GM19240 (cell line): ENCODE results near the gene SULT1C2.
"Not testable (repeated sequence)": the region's sequence is repeated elsewhere in the genome, so short reads cannot be mapped to it uniquely, and the experiment has no call there.

Experiments
- DNase-seq: peaks from one replicate; pipeline ENCODE4 v3.0.0; 2011; ENCODE audit warnings: low spot score; ENCODE audit not compliant: insufficient read length

The SULT1C2 gene

DNA sequence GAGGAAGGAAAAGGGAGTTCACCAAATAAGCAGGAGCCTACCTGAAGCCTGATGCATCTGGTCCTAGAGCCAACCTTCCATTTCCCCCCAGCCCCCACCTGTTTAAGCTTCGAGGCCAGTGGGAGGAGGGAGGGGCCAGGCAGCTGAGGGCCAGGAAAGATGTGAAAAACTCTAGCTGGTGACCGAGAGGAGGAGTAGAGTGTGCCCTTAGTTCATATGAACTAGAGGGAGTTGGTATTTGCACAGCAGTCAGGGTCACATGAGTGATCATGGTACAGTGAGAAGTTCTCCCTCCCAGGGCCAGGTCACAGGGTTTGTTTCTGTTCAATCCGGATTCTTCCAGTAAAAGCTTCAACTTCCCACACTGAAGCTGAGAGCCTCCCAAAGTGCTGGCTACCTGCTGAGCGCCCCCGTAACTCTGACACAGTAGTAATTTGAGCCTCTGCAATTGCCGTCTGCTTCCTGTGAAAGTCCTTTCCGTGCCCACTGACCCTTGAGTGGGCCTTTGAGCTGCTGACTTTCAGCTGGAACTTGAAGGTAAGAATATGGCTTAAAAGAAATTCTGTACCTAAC, at the start of gene SULT1C2:
SULT1C2 (plus strand) TSS at position 362 of the 573 bp plus-strand sequence. CDS start 4,773 bp downstream, outside the sequence.
- no peak for DNase-seq

DNA sequence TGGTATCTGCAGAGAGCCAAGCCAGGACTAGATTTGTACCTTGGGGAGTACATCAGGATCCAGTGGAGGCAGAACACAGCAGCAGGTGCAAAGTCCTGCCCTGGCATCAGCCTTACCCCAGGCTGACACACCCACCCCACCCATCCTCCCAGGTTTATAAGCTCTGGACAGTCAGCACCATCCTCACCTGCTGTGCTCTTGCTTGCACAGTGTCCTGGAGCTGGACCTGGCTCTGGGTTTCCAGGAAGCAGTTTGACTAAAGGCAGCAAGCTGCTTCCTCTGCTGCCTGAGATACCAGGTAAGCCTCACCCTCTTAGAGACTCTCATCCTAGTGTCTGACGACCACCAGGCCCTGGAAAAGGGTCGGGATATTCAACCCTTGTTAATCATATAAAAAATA, 48.9 kb upstream of the SULT1C2 start, which contains the start of gene SULT1C3:
SULT1C3 (plus strand) TSS at position 183 of the 400 bp plus-strand sequence. CDS start 7,227 bp downstream, outside the sequence.
- DNase-seq, result no peak

DNA sequence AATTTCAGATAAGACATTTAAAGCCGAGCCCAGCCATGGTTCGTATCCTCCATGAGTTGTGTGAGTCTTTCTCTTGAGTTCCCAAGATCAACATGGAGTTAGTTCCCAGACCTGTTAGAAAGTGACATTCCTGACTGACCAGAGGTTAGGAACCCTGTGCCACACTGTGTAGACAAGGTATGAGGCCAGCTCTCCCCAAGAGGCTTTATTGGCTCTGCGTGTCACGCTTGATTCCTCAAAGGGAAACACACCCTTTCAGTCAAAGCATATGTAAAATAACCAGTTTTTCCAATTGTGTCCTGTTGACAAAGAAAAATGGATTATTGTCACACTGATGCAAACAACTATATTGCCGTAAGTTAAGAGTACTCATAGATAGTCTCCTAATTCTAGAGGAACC, 47.7 kb upstream of the SULT1C2 start:
- DNase-seq, result no peak

DNA sequence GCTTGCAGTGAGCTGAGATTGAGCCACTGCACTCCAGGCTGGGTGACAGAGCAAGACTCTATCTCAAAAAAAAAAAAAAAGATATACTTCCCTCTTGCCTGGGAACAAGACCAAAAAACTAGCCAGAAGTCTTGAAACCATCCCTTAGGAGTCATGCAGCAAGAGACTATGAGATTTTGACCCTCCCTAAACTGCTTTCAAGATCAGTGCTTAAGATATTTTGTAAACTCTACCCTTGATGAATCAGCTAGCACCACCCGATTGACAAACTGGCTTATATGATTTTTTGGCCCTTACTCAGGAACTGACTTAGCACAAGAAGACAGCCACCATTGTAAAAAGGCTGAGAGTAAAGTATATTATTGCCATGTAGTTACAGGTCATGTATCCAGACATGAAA, 45.1 kb upstream of the SULT1C2 start:
- no peak for DNase-seq

DNA sequence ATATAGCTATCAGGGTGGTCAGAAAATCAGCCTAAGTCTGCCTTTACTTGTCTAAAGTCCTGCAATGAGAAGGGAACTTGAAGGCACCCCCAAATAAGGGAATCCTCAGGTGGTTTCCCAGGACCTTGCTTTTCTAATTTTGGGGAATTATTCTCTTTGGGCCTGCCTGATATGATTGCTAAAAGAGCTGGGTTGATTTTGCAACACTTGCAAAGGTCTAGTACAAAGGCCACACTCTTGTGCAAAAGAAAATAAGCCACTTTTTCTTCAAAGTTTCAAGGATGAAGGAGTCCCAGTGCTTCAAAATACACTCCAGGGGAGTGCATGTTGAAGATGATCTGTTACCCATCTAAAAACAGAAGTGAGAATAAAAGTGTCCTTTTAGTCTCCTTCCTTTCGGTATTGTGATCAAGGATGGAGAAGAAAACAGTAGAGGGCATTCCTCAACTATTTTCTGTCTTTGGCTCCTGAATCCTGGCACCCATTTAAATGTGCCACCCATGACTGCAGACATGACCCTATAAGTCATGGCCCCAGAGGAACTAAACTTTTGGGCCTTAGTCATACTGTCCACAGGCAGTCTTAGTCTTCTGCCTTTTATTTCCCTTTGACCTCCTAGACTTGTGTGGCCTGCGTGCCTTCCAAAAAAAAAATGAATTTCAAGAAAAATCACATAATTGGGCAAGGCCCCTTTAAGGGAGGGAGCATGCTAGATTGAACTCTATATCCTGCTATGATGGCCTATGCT, 43.9 kb upstream of the SULT1C2 start:
- DNase-seq, result no peak

DNA sequence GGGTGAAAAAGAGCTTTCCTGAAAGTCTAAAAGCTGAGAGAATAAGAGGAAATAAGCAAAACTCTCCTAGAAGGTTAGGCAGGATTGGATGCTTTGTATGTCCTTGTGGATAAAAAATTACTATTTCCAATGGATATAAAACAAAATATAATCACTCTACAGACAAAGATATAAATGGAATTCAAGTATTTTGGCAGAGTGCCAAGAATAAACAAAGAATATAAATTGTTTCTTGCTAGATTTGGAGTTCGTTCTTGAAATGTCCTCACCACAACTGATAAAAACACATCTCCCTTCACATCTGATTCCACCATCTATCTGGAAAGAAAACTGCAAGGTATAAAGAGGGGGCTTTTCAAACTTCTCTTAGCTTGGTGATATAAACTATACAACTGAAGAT, 35.6 kb upstream of the SULT1C2 start:
- no peak for DNase-seq

DNA sequence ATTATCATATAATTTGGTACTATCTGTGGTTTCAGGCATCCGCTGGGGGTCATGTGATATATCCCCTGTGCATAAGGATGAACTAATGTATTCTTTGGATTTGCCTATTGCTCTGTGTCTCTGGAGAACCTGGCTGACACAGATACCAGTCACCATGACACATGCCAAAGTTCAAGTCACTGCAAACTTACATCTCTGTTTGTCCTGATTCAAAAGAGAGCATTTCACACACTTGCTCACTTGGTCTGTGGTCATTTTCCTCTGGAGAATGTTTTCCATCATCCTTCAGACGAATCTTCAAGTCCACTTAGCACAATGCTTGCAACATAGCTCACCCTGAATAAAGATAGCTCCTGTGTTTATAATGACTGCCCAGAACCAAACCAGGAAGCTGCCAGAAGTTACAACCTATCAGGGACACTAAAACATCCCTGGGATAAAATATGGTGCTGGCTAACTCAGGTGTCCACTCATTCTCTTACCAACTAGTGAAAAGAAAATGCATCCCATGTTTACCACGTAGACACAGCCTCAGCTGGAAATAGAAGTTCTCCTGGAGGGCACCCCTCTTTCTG, 30.9 kb upstream of the SULT1C2 start:
- DNase-seq, result no peak

DNA sequence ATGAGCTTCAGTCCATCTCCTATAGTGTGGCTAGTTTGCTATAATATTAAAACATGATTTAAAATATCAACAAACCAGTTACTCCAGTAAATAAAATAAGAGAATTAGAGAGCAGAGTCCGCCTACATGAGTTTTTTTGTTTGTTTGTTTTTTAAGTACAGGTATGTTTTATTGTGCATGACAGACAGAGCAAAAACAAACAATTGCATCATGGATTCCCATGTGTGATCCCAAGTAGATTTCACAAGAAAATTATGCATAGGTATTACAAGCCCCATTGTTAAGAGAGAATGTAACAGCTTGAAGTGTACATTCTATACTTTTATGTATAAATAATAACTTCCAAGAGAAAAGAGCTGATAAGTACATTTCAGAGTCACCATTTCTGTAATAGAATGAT, 27.9 kb upstream of the SULT1C2 start:
- no peak for DNase-seq

DNA sequence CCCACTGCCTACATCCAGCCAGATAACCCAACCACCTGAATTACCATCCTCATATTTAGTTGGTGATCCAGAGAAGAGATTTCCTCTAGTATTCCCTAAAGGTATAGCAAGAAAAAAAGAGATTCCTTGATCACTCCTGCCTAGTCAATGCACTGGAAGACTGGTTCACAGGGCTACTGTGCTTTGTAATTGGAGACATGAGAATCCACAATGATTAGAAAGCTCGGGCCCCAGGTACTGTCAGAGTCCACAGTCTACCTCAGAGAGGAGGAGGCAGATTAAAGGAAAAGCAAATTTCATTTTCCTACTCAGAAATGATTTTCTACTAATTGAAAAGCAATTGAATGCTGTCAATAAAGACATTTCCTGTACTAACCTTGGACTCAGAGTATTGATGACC, 26.7 kb upstream of the SULT1C2 start:
- no peak for DNase-seq

DNA sequence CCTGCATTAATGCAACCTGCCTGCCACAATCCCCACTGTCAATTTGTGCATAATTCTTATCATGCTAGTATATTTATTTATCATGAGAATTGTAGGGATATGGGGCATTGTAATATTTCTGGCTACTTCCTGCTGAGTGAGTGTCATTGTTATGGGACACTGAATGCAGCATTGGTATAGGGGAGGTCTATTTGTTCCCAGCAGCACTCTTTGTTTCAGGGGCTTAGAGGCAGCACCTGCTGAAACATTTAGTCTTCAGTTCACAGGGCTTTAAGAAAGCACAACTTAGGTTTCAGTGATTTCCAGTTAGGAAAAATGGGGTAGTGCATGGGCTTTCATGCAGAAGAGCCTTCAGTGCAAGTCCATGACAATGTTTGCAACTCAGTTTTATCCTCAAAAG, 25.3 kb upstream of the SULT1C2 start:
- DNase-seq, result no peak

DNA sequence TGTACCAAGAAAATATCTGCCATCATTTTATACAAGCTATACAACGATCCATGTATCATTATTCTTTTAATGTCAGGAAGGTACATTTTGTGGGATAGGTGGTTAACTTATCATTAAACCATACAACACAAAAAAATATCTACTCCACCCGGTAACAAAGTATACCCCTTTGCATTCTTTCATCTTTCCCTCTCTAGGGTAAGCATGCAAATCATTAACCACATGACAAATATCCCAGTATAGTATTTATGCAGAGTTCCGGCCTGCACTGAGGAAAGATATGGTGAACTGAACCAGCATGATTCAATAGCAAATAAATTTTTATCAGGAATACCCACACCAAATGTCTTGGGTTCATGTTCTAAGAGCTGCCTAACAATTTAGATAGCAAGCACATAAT, 22.5 kb upstream of the SULT1C2 start:
- DNase-seq, result no peak

DNA sequence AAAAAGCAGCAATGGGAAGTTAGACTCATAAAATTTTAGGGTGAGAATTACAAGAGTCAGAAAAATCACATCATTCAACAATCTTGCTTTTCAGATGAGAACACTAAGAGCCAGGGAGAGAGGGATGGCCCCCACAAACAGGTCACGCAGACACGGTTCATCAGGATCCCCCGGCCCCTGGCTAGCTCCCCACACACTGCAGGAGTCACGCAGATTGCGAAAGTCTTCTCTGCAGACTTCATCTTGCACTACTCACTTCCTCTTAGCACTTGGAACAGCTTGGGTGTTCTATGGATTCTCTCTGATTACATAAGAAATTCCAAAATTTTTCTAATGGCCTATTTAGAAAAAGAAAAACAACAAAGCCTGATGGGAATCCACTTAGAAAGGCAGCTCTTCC, 21.6 kb upstream of the SULT1C2 start:
- no peak for DNase-seq

DNA sequence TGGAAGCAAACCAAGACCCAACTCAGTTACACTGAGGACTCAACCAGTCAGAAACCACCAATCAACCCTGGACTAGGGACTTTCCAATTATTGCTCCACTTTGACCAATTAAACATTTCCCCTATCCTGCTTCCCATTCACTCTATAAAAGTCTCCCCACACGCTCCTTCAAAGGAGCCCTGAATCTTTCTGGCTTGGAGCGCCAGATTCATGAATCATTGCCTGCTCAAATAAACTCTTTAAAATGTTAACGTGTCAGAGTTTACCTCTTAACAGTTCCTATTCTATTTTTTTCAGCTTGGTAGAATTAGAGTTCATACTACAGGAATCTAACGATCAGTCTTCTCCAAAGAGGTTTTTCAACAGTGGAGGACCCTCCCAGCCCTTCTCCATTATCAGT, 20.7 kb upstream of the SULT1C2 start:
- no peak for DNase-seq

DNA sequence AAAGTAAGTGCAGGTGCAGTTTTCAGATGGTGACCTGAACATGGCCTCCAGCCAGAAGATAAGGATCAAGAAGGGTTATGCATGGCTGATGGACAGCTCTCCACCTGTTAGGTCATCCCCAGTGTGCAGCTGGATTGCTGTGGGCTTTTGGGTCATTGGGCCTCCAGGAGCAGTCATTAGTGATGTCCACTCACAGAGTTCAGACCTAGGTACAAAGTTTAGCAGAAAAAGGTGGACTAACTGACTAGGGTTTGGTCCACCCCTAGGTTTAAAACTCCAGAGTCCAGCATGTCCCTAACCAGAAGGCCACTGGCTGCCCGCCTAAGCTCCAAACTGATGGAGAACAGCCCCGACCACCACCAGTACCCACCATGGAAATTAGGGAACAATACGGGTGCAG, 18.3 kb upstream of the SULT1C2 start:
- DNase-seq, result no peak

DNA sequence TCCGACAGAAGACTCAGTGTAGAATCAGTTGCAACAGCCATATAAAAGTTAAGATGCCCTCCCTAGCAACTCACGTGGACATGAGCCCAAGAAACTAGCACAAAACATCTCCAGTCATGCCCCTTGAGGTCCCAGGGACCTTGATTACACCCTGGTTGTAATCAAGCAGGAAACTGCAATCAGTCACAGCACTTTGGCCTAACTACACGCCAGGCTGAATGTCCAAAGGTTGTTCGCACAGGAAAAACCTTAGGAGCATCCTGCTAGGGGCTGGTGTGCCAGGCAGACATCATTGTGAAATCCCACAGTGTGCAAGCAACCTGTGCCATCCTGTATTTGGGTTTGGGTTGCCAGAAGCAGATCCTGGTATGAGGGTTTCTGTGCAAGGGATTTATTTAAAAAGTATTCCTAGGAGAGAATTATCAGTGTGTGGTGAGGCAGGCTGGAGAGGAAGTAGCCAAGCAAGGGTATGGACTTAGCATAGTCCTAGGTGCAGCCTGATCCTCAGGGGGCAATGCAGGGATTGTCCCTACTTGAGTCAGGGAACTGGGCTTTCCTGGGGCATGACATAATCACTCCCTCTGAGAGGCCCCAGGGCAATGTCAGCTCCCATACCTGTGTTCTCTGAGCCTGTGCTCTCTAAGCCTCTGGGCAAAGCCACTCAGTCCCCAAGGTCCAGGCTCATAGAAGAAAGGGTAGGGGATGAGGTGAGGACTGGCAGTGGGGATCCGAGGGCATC, 17.8 kb upstream of the SULT1C2 start:
- no peak for DNase-seq

DNA sequence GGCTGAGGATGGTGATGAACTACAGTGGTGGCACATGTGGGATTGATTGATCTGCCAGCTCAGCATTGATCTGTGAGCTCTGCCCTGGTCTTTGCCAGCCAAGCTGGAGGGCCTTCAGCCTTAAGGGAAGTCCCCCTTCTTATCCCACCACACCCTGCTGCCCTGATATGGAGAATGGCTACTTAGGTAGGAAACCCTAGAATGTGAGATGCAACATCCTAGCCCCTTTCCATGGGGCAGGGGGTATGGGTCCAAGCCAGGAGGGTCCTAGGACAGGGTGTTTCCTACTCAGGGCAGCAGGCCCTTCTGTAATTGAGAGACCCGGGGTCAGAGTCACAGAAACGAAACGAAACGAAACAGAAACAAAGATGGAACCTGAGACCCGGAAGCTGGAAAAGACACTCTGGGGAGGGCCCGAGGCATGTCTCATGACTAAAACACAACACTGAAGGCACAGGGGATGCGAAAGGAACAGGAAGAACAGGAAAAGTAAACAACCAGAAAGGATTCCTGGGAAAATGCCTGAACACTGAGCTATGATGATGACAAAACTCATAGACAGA, 16.9 kb upstream of the SULT1C2 start:
- DNase-seq, result no peak

DNA sequence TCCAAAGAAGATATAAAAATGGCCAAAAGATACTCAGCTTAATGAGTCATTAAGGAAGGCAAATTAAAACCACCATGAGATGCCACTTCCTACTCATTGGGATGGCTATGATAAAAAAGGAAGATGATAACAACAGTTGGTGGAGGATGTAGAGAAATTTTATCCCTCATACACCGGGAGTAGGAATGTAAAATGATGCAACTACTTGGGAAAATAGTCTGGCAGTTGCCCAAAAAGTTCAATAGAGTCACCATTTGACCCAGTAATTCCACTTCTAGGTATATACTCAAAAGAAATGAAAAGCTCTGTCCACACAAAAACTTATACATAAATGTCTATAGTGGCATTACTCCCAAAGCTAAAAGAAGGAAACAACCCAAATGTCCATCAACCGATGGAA, 10.1 kb upstream of the SULT1C2 start:
- DNase-seq, result no peak

DNA sequence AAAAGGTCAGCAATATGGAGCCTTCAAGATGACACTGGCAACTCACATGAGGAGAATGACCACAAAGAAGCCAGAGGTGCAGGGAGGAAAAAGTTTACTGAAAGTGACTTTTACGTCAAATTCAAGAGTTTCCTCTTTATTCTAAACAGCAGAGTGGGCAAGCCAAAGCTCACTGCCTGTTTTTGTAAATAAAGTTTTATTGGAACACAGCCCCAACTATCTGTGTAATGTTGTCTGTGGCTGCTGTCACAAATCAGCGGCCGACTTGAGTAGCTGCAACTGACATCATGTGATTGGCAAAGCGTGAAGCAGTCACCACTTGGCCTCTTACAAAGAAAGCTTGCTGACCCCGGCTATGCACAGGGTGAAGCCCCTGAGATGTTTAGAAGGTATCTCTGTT, 9.2 kb upstream of the SULT1C2 start:
- DNase-seq, result no peak

DNA sequence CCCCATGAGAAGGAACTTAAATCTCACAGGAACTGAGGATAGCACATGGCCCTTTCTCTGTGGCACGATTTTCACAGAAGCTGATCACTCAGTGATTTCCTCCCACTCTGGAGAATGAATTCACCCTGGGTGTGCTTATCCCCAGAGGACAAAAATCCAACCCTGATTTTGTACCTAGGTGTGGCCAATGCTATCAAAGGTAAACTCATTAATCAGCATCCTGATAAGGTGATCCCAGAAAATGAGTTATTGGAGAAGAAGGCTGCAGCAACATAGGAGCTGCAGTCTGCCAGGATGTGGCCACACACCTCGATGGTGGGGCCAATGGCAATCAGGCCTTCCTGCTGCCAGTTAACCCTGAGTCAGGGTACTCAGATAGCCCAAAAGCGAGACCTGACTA, 8.2 kb upstream of the SULT1C2 start:
- DNase-seq, result no peak

DNA sequence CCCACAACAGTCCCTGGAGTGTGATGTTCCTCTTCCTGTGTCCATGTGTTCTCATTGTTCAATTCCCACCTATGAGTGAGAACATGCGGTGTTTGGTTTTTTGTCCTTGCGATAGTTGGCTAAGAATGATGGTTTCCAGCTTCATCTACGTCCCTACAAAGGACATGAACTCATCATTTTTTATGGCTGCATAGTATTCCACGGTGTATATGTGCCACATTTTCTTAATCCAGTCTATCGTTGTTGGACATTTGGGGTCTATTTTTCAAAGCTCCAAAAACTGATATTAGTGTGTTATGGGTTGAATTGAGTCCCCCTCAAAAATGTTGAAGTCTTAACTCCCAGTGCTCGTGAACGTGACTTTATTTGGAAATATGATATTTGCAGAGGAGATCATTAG, 4.1 kb upstream of the SULT1C2 start:
- not testable (repeated sequence) for DNase-seq

DNA sequence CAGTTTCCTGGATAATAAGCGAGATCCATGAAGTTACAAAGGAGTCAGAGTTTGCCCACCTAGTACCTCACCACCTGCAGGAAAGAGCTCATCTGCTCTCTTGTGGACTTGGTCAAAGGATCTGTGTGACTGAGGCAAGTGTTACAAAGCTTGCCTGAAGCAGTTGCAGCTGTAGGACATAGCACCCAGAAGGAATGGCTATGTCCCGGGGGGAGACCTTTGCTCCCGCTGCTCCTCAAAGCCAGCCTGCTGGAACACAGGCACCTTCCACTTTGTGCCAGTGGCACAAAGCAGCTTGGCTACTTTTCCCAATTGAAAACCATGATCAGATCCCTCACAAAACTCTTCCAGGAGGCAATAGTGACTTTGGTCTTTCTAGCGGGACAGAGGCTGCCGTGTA, 3.1 kb upstream of the SULT1C2 start:
- DNase-seq, result no peak

DNA sequence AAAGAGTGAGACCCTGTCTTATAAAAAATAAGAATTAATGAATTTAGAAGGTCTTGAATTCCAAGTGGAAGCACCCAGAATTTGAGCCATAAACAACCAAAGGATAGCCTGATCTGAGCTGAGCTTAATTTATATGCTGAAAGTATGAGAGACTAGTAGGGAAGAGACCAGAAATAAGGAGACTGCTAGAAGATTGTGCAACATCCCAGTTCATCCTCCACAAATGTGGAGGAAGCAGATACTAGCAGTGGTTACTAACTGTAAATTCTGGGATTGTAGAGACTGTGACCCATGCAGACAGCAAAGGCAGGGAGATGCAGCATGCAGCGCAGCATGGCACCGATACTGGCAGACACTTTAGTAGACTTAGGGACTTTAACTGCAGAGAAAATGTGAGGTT, 1.5 kb upstream of the SULT1C2 start:
- no peak for DNase-seq
